Suprapubic skin (tissue), 4 donors: ENCODE measurements around the gene C19orf25. TPM values are rescaled to one million over a fixed set of nuclear protein-coding genes. Genes with fewer than 3 reads are reported as not detected.

ENCODE experiments used
- DNase-seq, 2 donors: peaks; one replicate each; pipeline ENCODE4 v3.0.0-alpha.2; 2019; ENCODE audit warnings: low spot score in 2 of 2
- H3K27ac ChIP-seq: fragments of 200-600 bp; sonication (generic); one replicate; pipeline ENCODE4 v1.5.1; 2019
- H3K27me3 ChIP-seq: fragments of 200-600 bp; sonication (generic); one replicate; pipeline ENCODE4 v1.5.1; 2019
- H3K36me3 ChIP-seq: fragments of 200-600 bp; sonication (generic); one replicate; pipeline ENCODE4 v1.5.1; 2019
- H3K4me1 ChIP-seq: fragments of 200-600 bp; sonication (generic); one replicate; pipeline ENCODE4 v1.5.1; 2019
- H3K4me3 ChIP-seq: fragments of 200-600 bp; sonication (generic); one replicate; pipeline ENCODE4 v1.5.1; 2019; ENCODE audit warnings: mild to moderate bottlenecking
- H3K9me3 ChIP-seq: fragments of 200-600 bp; sonication (generic); one replicate; pipeline ENCODE4 v1.5.1; 2019
- CTCF ChIP-seq, 2 donors: fragments of 200-600 bp in 1 of 2; fragments of 450-650 bp in 1 of 2; sonication (generic) in 1 of 2; IDR thresholded peaks; one replicate each; pipeline ENCODE4 v1.5.1; 2016 to 2019; ENCODE audit warnings: antibody characterized with exemption in 2 of 2, mild to moderate bottlenecking in 1 of 2, moderate library complexity in 1 of 2
- EP300 ChIP-seq: sonication (generic); formaldehyde crosslinking; IDR thresholded peaks from one replicate; pipeline ENCODE4 v1.6.1; 2017; ENCODE audit warnings: antibody characterized with exemption
- POLR2A ChIP-seq, 2 donors: fragments of 450-650 bp; IDR thresholded peaks; one replicate each; pipeline ENCODE4 v1.6.1; 2017; ENCODE audit warnings: antibody characterized with exemption in 2 of 2, mild to moderate bottlenecking in 2 of 2, moderate library complexity in 2 of 2
- POLR2AphosphoS5 ChIP-seq, 3 donors: sonication (generic); formaldehyde crosslinking; IDR thresholded peaks; one replicate each; pipeline ENCODE4 v1.6.1; 2017; ENCODE audit warnings: antibody characterized with exemption in 3 of 3
- WGBS: methylation state at CpG from one replicate; pipeline ENCODE4 v1.1.5; 2018; 5-methylcytosine and 5-hydroxymethylcytosine counted together
- total RNA-seq, 4 donors: library from RNA; depleted of rRNA; stranded (reverse); fragments of >200 nt; gene quantifications; one replicate each; pipeline ENCODE4 v1.1.0, GENCODE V29; 2016

Gene C19orf25
- total RNA-seq, 4 donors from 2014 or later, result 25.1 to 41.2 (median 36.4) TPM

- H3K36me3 ChIP-seq, result no peaks in the 10 kb centered on the region
- H3K27ac ChIP-seq, result no peak overlapping the region
- 87% methylated on average over 21 of the region's 45 CpGs for WGBS
- H3K9me3 ChIP-seq, result no peaks in the 10 kb centered on the region
- H3K4me1 ChIP-seq, result peaks cover 35% of the 10 kb centered on the region
- TF ChIP-seq POLR2AphosphoS5 (IDR thresholded peaks at IDR 0.05) (no peak), POLR2A (IDR thresholded peaks at IDR 0.05) (no peak), EP300 (no peak), CTCF (IDR thresholded peaks at IDR 0.05) (no peak)
- no peak overlapping the region for H3K4me3 ChIP-seq
- peak in 1 of 2 donors; percentile 58 for DNase-seq
- peaks cover 17% of the 10 kb centered on the region for H3K27me3 ChIP-seq
Measured at GRCh38 chr19:1505991-1506881, 27.2 kb upstream of the C19orf25 start.

- Histone ChIP-seq H3K27me3 (peaks cover 17% of the 10 kb centered on the region), H3K4me3 (no peak overlapping the region), H3K4me1 (peaks cover 38% of the 10 kb centered on the region), H3K27ac (no peak overlapping the region), H3K9me3 (no peaks in the 10 kb centered on the region), H3K36me3 (no peaks in the 10 kb centered on the region)
- WGBS, result 82% methylated on average over 8 of the region's 8 CpGs
- no peak for DNase-seq
- TF ChIP-seq POLR2A (IDR thresholded peaks at IDR 0.05), result no peak
- no peak for TF ChIP-seq CTCF (IDR thresholded peaks at IDR 0.05)
- no peak for TF ChIP-seq POLR2AphosphoS5 (IDR thresholded peaks at IDR 0.05)
- no peak for TF ChIP-seq EP300
Measured at GRCh38 chr19:1505012-1505411, 26.0 kb upstream of the C19orf25 start.

GRCh38 chr19:1503925-1504773 is 25.1 kb upstream of the C19orf25 start:
- Histone ChIP-seq H3K27ac (no peak overlapping the region), H3K36me3 (no peaks in the 10 kb centered on the region), H3K27me3 (peaks cover 17% of the 10 kb centered on the region), H3K4me3 (no peak overlapping the region), H3K4me1 (peaks cover 38% of the 10 kb centered on the region), H3K9me3 (no peaks in the 10 kb centered on the region)
- peak in 1 of 2 donors; percentile 59 for DNase-seq
- WGBS, result 40% methylated on average over 13 of the region's 23 CpGs
- TF ChIP-seq POLR2A (IDR thresholded peaks at IDR 0.05), result no peak
- no peak for TF ChIP-seq CTCF (IDR thresholded peaks at IDR 0.05)
- TF ChIP-seq POLR2AphosphoS5 (IDR thresholded peaks at IDR 0.05), result no peak
- no peak for TF ChIP-seq EP300

- no peaks in the 10 kb centered on the region for H3K9me3 ChIP-seq
- TF ChIP-seq POLR2AphosphoS5 (IDR thresholded peaks at IDR 0.05) (no peak), POLR2A (IDR thresholded peaks at IDR 0.05) (no peak), CTCF (IDR thresholded peaks at IDR 0.05) (peak; percentile 50 to 77), EP300 (no peak)
- H3K4me3 ChIP-seq, result peak overlapping the region; percentile 10
- DNase-seq, result peak in 1 of 2 donors; percentile 68
- 21% methylated on average over 11 of the region's 49 CpGs for WGBS
- H3K4me1 ChIP-seq, result peaks cover 35% of the 10 kb centered on the region
- peaks cover 17% of the 10 kb centered on the region for H3K27me3 ChIP-seq
- no peaks in the 10 kb centered on the region for H3K36me3 ChIP-seq
- no peak overlapping the region for H3K27ac ChIP-seq
Measured at GRCh38 chr19:1503089-1503924, 24.3 kb upstream of the C19orf25 start.
